BE2C (cell line): ENCODE data around the gene HK1.
A peak's percentile ranks its signal among the peaks of the same experiment; 100 is the strongest.

Source experiments
- DNase-seq: peaks from one replicate; pipeline ENCODE4 v3.0.0-alpha.2; 2020
- H3K27me3 ChIP-seq: fragments of 250-450 bp; sonication (Bioruptor Pico); 2 replicates; pipeline ENCODE4 v1.5.1; 2020; ENCODE audit warnings: mild to moderate bottlenecking
- H3K36me3 ChIP-seq: fragments of 250-450 bp; sonication (Bioruptor Pico); 2 replicates; pipeline ENCODE4 v1.5.1; 2020; ENCODE audit warnings: mild to moderate bottlenecking
- H3K4me1 ChIP-seq: fragments of 250-450 bp; sonication (Bioruptor Pico); 2 replicates; pipeline ENCODE4 v1.5.1; 2020
- H3K4me3 ChIP-seq: 2 replicates; pipeline ENCODE4 v1.5.1; 2011; ENCODE audit warnings: low read depth, low read length
- H3K9me3 ChIP-seq: fragments of 250-450 bp; sonication (Bioruptor Pico); 2 replicates; pipeline ENCODE4 v1.5.1; 2020
- TF ChIP-seq, protein P1 (sequence below): IDR thresholded peaks from 2 replicates; pipeline ENCODE4 v1.5.1; 2012; ENCODE audit warnings: mild to moderate bottlenecking, low read depth, low read length

The HK1 gene

DNA sequence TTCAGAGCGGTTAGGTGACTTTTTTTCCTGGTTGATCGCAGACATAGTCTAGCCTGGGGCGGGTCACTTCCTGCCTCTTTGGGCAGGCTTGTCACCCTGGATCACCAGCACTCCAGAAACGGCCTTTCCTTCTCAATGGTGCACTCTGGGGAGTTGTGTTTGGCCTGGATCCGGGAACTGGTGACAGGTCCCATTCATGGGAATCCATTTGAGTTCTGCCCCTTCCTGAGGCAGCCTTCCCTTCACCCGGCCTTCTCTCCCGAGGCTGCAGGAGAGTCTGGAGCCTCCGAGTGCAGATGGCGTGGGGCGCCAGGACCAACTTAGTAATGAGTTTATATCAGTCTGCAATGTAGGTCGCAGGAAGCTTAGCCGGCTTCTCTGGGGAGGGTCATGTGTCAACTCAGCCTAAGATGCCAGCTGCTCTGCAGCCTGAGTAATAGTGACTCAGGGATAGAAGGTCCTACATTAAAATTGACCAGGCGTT lies 84.2 kb downstream of the HK1 start:
- H3K9me3 ChIP-seq: no peaks in the 10 kb centered on the region
- peak; percentile 84 for DNase-seq
- H3K36me3 ChIP-seq: peaks cover 67% of the 10 kb centered on the region
- peaks cover 20% of the 10 kb centered on the region for H3K4me1 ChIP-seq
- no peaks in the 10 kb centered on the region for H3K27me3 ChIP-seq
- H3K4me3 ChIP-seq: no peak overlapping the region
- TF ChIP-seq, protein P1, sequence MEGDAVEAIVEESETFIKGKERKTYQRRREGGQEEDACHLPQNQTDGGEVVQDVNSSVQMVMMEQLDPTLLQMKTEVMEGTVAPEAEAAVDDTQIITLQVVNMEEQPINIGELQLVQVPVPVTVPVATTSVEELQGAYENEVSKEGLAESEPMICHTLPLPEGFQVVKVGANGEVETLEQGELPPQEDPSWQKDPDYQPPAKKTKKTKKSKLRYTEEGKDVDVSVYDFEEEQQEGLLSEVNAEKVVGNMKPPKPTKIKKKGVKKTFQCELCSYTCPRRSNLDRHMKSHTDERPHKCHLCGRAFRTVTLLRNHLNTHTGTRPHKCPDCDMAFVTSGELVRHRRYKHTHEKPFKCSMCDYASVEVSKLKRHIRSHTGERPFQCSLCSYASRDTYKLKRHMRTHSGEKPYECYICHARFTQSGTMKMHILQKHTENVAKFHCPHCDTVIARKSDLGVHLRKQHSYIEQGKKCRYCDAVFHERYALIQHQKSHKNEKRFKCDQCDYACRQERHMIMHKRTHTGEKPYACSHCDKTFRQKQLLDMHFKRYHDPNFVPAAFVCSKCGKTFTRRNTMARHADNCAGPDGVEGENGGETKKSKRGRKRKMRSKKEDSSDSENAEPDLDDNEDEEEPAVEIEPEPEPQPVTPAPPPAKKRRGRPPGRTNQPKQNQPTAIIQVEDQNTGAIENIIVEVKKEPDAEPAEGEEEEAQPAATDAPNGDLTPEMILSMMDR: no peak

DNA sequence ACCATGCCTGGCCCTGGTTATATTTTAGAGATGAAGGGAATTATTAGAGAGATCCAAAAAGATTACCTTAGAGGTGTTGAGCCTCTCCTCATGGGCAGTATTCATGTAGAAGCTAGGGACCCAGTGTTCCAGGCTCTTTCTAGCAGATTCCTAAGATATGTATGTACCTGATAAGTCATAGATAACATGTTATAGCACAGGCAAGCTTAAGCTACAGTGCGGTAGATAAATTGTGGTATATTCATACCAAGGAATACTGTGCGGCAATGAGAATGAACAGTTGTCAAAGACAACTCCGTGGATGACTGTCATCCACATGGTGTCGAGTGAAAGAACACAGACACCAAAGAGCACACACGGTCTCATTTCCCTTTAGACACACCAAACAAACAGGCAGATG lies 85.4 kb downstream of the HK1 start:
- Histone ChIP-seq H3K9me3 (no peaks in the 10 kb centered on the region), H3K4me3 (no peak overlapping the region), H3K36me3 (peaks cover 74% of the 10 kb centered on the region), H3K27me3 (no peaks in the 10 kb centered on the region), H3K4me1 (peaks cover 15% of the 10 kb centered on the region)
- TF ChIP-seq, protein P1: no peak
- DNase-seq: no peak

DNA sequence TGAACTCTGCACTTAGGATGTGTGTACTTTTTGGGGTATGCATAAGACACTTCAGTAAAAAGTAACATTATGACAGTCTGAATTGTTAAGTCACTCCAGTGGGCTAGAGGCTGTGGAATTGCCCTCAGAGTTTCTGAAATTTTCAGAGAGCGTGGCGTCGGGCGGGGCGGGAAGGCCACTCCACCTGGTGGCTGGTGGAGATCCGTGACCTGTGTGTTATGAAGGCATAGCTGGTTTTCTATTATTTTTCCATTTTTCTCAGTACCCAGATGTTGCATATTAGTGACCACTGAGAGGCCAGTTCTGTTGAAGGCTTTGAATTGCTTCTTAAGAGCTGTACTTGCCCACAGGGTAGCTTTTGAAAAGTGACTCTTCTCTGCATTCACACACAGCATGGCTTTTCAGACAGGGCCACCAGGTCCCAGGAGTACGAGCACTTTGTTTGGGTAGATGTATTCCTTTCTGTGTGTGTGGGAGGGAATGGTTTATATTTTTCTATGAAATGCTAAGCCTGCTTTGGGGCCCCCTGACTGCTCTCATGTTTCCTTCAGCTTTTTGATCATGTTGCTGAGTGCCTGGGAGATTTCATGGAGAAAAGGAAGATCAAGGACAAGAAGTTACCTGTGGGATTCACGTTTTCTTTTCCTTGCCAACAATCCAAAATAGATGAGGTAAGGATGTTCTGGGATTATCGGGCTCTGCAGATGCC lies 86.1 kb downstream of the HK1 start:
- no peak for DNase-seq
- H3K27me3 ChIP-seq: no peaks in the 10 kb centered on the region

DNA sequence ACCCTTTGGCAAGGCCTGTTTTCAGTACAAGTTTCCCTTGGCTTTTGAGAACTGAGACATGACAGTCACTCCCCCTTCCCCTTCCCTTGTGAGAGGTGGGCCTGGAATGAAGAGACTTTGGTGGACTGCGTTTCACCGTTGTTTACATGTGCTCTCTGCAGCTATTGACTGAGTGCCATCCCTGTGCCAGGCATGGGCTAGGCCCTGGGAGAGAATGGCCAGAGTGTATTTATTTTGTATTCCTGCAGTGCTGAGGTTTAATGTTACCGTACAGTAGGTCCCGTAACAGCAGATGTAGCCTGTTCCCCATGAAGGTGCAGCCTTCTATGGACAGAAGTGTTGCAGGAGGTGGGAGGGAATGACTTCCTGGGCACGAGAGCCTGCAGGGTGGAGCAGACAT lies 88.4 kb downstream of the HK1 start:
- Histone ChIP-seq H3K9me3 (no peaks in the 10 kb centered on the region), H3K36me3 (peaks cover 75% of the 10 kb centered on the region), H3K27me3 (no peaks in the 10 kb centered on the region), H3K4me3 (no peak overlapping the region), H3K4me1 (peaks cover 9% of the 10 kb centered on the region)
- TF ChIP-seq, protein P1: no peak
- no peak for DNase-seq

More for the DNA sequence above, 86.1 kb downstream of the HK1 start:
- Histone ChIP-seq H3K36me3 (peaks cover 81% of the 10 kb centered on the region), H3K4me1 (peaks cover 15% of the 10 kb centered on the region), H3K9me3 (no peaks in the 10 kb centered on the region), H3K4me3 (no peak overlapping the region)
- TF ChIP-seq, protein P1: no peak

DNA sequence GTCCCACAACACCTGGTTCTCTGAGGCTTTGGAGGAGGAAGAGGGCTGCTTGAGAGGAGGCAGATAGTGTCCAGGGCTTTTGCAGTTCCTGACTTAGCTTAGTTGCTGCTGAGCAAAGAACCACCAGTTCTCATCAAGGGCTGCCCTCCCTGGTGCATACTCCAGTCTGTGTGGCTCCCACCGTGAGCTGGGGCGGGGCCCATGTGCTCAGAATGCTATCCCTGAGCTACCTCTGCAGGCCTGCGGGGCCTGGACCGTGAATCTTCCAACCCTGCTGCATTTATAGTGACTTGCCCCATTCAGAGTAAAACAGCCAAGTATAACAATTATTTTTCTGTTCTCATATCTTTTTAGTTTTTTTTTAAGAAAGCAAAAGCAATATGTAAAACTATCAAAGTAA lies 89.2 kb downstream of the HK1 start:
- H3K4me3 ChIP-seq: no peak overlapping the region
- peaks cover 76% of the 10 kb centered on the region for H3K36me3 ChIP-seq
- no peaks in the 10 kb centered on the region for H3K9me3 ChIP-seq
- no peaks in the 10 kb centered on the region for H3K27me3 ChIP-seq
- DNase-seq: no peak
- TF ChIP-seq, protein P1: no peak
- peaks cover 8% of the 10 kb centered on the region for H3K4me1 ChIP-seq
